Measurements from ENCODE around the gene MPPED2.

- TF ChIP-seq CTCF (IDR thresholded peaks at IDR 0.05) = no peak
- no peak for TF ChIP-seq POLR2A (IDR thresholded peaks at IDR 0.05)
Measured at GRCh38 chr11:30553521-30554110, 32.5 kb downstream of the MPPED2 start.

Data from lower leg skin (tissue), 3 donors.